HS-27A (cell line): ENCODE data around the gene TBXAS1.

Experiments used
- DNase-seq: peaks from one replicate; pipeline ENCODE4 v3.0.0-alpha.2; 2012; ENCODE audit warnings: low read depth, missing footprints

Gene TBXAS1

DNA sequence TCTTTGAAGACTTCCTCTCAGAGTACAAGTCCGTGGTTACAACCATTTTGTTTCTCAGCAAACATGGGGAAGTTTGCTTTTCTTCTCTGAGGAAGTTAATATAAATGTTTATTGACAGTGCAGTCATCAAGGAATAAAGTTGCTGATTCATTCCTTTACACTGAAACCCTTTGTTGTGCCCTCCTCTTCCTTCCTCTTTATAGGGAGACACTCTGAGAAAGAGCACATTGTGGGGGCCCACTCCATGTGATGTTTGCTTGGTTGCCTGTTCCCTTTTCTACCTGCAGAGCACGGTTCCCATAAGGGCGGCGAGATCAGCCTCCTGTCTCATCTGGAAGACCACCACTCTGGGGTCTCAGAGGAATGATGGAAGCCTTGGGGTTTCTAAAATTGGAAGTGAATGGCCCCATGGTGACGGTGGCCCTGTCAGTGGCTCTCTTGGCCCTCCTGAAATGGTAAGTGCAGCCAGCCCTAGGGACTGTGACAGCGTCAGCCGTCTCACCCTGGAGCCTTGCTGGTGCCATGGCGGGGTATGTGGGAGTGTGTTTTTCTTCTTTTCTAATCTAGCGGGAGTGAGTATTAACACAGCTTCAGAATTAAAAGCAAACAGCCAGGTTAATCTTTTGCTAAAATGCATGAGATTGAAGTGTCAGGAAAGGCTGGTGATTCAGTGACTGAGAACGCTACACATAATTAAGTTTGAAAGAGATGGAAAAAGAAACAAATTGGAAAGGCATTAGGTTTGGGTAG is at the start of gene TBXAS1:
Gene TBXAS1 (plus strand): TSS at position 240 of the 750 bp plus-strand sequence. CDS start 127 bp downstream, at position 367.
- no peak for DNase-seq

DNA sequence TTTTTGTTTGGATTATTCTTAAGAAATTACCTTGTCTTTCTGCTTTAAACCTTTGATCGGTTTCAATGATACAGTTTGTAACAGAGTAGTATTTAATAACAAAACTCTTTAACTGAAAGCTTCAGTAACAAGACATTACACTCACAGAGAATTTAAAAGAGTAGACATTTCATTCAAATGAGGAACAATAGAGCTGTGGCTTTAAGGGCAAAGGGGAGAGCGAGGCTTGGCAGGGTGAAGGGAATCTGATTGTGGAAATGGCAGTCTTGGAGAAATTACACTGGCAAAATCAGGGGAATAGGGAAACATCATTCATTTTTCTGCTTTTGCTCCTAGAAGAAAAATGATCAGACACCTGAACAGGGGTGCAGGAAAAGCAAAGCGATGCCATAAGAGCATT is 46.1 kb upstream of the TBXAS1 start:
- no peak for DNase-seq

DNA sequence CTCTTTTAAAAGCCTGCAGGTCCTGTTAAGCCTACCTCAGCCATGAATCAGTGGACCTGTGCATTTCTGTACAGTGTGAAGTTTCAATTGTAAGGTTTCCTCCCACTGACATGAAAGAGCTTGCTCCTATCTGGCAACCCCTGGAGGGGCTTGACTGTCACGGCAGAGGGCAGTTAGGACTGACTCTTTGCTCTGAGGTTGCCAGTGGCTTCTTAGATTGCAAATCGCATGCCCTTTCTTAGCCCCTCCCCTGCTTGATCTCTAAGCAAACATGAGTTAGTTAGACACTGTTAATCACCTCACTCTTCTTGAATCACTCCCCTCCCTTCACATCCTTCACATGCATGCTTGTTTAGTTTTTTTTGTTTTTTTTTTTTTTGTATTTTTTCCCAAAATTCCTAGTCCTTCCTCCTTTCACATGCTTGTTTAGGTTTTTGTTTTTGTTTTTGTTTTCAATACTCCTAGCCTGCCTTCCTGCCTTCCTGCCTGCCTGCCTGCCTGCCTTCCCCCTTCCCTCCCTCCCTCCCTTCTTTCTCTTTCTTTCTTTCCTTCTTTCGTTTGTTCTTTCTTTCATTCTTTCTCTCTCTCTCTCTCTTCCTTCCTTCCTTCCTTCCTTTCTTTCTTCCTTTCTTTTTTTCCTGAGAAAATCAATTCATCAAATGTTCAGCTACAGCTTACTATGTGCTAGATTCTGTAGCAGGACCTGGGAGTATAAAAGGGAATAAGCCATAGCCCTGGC is 45.2 kb upstream of the TBXAS1 start:
- DNase-seq, result no peak

DNA sequence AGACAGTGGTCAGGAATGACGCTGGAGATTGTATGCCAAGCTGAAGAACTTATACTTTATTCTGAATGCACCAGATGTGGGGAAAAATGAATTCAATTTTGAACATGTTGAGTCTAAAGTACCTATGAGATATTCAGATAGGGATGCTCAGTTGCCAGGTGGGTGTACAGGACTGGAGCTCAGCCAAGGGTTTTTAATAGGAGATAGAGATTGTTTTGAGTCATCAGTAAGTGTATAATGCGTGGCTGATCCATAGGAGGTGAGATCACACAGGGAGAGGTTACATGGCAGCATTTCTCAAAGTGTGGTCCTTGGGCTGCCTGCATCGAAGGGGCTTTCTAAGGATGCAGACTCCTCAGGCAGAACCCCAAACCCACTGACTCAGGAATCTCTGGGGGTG is 44.4 kb upstream of the TBXAS1 start:
- DNase-seq, result no peak

DNA sequence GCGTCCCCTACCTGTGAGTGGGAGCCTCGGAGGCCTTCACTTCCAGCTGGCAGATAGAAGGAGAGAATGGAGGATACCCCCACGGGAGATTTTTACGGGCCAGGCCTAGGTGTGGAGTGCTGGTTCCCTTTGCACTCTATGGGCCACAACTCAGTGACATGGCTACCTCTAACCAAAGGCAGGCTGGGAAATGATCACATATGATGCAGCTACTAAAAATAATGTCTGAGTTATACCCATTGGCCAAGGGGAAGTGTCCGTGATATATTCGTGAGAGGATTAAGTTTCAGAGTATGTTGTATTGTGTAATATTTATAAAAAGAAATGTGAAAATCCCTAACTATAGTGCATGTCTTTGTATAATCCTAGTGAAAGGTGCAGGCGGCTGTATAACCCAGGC is 37.7 kb upstream of the TBXAS1 start:
- DNase-seq, result no peak

DNA sequence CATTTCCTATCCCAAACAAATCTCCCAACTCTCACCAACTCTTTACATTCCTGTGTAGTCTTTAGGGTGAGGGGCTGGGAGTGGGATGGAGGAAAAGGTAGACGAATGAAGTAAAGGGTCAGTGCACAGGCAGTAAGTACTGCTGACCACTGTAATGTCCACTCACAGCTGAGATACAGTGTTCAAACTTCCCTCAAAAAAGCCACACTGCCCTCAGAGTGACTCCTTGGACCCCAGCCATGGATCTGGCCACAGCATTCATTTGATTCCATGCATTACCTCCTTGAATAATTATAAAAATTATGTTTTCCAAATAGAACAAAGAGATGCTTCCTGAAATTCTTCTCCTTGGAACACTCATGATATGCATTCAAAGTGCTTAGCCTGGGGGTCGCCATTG is 31.5 kb upstream of the TBXAS1 start:
- DNase-seq, result no peak

DNA sequence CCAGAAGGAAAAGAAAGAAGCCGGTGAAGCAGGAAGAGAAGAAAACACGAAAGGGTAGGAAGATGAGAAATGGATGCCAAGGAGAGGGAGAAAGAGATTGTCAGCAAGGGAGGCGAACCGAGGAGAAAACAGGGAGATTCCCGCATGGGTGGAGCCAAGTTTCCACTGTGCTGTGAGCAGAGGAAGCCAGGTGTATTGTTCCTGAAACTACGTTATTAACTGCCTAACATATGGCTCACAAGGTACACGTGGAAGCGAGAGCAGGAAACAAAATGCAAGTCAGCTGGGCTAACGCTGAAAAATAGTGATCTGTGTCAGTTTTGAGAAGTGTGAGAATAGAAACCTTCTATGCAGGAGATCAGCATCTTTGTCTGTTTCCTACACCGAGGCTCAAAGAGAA is 30.8 kb upstream of the TBXAS1 start:
- no peak for DNase-seq

DNA sequence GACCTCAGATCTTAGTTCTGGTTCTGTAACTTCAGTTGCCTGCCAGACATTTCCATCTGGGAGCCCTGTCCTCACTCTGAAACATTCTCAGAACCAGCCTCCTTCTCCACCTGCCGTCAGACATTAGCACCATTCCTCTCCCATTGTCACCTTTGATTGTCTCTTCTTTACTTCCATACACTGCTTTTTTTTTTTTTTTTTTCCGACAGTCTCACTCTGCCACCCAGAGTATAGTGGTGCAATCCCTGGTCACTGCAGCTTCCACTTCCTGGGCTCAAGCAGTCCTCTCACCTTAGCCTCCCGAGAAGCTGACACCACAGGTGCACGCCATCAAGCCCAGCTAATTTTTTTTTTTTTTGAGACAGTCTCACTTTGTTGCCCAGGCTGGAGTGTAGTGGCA is 30.2 kb upstream of the TBXAS1 start:
- no peak for DNase-seq

DNA sequence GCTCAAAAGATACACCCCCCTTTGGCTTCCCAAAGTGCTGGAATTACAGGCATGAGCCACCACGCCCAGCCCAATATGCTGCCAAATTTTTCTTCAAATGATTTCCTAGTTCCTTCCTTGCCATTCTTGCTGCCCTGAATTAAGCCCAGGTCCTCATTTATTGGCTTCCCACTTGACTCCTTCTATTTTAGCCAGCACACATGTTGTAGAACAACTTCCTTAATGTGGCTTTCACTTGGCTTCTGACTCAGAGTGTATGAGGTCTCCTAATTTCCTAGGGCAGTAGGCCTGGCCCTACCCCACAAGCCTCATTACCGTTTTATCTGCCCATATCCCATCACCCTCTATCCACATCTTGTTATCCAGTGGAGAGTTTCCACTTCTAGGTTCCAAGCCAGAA is 29.5 kb upstream of the TBXAS1 start:
- no peak for DNase-seq

DNA sequence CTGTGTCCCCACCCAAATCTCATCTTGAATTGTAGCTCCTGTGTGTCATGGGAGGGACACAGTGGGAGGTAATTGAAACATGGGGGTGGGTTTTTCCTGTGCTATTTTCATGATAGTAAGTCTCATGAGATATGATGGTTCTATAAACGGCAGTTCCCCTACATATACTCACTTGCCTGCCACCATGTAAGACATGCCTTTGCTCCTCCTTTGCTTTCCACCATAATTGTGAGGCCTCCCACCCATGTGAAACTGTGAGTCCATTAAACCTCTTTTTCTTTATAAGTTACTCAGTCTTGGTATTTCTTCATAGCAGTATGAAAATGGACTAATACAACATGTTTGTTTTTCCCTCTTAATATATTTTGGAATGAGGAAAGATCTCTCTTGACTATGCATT is 24.5 kb upstream of the TBXAS1 start:
- DNase-seq, result no peak

DNA sequence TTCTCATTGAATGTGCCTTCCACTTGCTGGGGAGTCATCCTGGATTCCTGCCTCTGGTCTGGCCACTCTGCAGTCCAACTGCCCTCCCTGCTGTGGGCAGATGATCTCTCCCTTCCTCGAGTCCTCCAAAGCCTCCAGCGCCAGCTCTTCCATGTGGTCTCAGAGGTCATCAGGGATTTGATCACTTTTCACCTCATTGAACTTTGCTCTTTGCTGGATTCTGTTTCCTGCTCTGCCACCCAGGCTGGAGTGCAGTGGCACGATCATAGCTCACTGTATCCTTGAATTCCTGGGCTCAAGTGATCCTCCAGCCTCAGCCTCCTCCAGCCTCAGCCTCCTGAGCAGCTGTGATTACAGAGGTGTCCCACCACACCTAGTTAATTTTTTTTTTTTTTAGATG is 22.1 kb upstream of the TBXAS1 start:
- DNase-seq, result no peak

DNA sequence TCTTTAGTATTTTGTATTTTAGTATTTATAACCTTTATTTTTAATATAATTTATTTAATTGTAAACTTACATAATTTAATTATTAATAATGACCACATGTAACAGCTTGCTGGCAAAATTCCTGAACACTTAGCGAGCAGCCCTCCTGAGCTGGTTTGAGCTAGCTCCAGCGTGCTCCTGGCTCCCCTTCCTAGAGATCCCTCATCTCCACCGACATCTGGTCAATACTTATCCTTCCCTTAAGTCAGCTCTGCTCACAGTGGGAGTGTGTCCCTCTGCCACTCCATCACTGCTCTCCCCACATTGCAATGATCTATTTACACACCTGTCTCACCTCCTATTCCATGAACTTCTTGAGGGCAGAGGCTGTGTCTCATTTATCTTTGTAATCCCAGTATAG is 20.6 kb upstream of the TBXAS1 start:
- no peak for DNase-seq

DNA sequence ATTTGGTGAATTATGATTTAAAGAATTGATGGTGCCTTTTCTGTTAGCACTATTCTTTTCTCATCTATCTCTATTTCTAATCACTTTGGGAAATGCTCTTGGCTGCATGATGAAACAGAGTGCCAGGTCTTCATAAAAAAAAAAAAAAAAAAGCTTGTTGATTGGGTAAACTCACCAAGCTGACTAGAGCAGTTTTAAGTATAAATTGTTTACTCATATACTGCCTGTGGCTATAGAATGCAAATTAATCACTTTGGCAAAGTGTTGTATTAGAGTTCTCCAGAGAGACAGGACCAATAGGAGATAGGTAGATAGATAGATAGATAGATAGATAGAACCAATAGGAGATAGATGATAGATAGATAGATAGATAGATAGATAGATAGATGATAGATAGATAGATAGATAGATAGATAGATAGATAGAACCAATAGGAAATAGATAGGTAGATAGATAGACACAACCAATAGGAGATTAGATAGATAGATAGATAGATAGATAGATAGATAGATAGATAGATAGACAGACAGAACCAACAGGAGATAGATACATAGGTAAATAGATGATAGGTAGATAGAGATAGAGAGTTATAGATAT is 20.1 kb upstream of the TBXAS1 start:
- no peak for DNase-seq

DNA sequence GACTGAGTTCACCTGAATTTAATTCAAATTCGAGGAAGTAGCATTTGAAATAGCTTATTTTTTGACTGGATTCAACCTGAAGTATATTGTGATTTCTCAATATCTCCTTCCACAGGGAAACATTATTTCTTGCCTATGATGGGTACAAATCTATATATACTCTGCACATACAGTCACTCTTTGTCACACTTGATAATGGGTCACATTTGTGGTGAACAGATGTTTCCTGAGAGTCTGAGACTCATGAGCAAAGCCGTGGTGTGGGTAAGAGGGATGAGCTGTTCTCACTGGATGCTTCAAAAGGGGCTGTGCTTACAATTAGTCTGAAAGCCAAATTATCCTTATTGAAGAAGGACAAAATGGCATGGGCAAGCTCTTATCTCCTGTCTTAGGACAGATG is 18.0 kb upstream of the TBXAS1 start:
- no peak for DNase-seq

DNA sequence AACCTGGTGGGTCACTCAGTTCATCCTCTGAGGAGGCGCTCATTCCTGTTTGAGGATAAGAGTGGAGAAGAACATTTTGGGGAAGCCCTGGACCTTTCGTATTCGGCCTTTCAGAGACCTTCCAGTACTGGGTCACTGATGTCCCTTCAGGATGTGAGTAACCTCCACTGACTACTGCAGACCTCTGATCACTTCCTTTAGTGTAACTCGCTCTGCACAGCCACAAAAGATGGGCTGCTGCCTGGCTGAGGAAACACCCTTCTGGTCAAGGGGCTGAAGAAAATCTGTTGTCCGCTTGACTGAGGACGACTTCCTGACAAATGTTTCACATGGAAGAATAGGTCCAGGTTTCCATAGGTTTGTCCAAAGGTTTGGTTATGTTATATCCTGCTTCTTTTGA is 15.9 kb upstream of the TBXAS1 start:
- DNase-seq, result no peak

DNA sequence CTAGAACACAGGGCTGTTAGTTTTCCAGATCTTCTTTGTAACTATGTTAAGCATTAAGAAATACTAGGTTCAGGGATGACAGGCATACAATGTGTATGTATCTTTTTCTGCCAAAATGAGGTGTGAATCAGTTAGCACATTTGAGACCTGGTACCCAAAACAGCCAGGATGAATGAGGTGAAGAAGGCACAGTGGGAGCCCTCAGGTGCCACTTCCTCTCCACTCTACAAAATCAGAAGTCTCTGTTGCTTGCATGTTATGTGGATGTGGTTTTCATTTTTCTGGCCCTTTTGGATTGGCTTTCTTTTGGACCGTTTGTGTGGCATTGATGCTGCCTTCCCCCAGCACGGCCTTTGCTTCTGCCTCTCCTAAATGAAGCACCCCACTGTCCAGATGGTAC is 15.4 kb upstream of the TBXAS1 start:
- DNase-seq, result no peak

DNA sequence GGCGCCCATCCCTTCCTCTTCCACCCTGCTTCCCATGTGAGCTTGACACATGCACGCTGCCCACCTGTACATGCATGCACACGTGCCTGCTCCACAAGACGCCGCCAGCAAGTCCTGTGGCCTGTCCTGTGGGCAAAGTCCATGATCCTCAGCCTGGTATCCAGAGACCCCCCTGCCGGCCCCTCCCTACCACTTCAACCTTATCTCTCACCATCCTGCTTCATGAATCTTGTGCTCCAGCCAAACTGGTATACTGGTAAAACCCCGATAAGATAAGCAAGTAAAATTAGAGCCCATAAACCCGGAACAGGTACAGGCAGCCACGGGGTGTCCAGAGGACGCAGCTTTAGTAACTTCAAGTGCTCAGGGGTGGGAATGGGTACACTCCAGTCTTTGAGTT is 11.8 kb upstream of the TBXAS1 start:
- DNase-seq, result no peak

DNA sequence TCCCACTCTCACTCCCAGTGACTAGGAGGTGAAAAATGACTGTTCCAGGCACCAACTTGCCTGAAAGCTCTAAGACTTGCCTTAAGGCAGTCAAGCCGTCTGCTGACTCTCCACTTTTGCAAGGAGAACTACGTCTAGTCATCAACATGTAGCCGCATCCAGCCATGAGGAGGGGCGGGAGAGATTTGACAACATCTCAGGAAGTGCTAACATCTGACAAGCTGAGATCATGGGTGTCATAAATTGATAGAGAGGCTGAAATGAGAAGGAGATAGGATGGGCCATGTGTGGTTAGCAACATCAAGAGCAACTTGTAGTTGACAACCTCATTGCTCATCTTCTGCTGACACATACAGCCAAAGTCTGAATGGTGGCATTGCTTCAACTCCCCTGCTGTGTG is 9.0 kb upstream of the TBXAS1 start:
- no peak for DNase-seq

DNA sequence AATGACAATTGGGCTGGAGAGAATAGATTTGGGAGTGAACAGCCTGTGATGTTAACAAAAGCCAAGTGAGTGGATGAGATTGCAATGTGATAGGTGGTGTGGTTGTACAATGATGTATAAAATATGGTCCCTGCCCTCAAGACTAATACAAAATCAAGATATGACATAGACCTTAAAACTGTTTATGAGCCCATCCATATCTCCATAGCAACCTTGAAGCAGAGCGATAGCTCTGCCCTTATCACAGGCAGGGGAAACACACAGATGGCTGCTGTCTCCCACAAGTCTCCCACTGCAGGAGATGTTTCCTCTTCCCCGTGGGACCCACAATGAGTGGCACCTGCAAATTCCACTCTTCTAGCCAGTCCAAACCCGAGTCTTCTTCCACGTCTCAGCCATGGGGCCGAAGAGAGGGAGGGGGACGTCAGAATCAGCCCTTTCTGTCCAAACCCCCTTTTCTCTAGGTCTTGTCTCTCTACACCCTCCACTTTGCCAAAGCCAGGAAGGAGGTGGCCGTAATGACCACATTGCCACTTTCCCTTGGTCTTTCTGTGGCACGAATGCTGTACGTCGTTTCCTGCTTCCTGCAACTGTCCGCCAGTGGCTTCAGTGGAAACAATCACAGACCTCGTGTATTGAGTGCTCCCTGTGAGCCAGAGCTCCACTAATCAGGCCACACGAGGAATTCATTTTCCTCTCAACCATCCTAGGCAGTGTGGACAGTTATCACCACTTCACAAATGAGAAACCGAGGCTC is 7.5 kb upstream of the TBXAS1 start:
- no peak for DNase-seq

DNA sequence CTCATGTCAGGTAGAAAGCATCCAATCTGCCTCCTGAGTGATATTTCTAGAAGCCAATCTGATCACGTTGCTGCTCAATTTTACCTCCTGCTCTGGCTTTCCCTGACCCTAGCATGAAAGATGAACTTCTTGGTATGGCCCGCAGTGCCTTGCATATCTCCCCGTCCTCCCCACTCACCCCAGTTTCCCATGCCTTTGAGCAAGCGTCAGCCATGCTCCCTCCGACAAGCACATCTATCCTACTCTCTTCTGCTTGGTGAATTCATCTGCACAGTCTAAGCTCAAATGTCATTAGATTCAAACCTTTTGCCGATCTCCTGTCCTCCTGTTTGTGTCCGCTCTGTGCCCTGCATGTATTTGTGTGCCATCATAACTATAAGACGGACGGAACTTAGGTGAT is 6.2 kb upstream of the TBXAS1 start:
- no peak for DNase-seq

DNA sequence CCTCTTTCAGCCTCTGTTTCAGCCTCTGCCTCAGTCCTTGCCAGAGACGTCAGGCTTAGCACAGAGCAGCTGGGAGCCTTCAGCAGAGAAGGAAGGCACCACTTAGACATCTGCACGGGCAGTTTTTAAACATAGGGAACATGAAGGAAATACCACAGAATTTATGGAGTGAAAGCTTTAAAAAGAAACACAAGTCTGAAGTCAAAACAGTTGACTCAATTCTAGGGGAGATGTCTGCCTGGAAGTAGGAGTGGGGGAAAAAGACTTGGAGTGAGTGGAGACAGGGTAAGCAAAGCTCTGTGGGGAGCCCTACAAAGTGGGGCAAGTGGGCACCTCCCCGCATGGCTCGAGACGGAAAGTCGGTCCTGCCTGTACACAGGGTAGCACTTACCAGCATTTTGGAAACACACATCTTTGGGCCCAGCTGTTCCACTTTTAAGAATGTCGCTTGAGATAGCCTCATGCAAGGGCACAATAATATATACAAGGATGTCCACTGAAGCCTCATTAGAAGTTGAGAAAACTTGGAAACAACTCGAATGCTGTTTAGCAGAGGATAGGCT is 5.0 kb upstream of the TBXAS1 start:
- DNase-seq, result no peak

DNA sequence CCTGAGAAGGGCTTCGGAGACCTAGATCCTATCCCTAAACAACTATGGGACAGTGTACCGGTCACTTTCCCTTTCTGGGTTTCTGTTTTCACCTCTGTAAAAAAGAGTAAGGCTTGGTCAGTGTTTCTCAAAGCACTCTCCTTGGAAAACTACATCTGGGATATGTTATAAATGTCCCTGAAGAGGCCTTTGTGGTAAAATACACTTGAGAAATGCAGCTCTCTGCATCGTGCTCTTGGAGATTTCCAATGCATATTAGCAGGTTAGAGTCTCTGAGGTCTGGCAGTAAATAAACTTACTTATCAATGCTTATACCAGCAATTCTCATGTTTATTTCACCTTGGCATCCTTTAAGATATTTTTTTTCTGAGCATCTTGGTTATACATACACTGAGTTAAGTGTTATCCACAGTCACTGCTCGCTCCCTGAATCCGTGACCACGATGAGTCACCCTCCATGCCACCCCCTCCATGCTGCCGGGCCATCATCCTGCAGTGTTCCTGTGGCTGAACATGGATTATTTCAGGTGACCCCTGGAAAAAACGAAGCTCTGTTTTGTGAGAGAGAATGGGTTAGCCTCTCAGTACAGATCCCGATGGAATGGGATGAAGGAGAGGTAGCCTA is 3.3 kb upstream of the TBXAS1 start:
- no peak for DNase-seq
